ENCODE measurements around the gene NOVA2. TPM values are rescaled to one million over a fixed set of nuclear protein-coding genes. Genes with fewer than 3 reads are reported as not detected.

The NOVA2 gene
- polyA plus RNA-seq, 2 of the 4 experiments (the other 2 are of a cell fraction), result 0.06 to 0.30 TPM

DNA sequence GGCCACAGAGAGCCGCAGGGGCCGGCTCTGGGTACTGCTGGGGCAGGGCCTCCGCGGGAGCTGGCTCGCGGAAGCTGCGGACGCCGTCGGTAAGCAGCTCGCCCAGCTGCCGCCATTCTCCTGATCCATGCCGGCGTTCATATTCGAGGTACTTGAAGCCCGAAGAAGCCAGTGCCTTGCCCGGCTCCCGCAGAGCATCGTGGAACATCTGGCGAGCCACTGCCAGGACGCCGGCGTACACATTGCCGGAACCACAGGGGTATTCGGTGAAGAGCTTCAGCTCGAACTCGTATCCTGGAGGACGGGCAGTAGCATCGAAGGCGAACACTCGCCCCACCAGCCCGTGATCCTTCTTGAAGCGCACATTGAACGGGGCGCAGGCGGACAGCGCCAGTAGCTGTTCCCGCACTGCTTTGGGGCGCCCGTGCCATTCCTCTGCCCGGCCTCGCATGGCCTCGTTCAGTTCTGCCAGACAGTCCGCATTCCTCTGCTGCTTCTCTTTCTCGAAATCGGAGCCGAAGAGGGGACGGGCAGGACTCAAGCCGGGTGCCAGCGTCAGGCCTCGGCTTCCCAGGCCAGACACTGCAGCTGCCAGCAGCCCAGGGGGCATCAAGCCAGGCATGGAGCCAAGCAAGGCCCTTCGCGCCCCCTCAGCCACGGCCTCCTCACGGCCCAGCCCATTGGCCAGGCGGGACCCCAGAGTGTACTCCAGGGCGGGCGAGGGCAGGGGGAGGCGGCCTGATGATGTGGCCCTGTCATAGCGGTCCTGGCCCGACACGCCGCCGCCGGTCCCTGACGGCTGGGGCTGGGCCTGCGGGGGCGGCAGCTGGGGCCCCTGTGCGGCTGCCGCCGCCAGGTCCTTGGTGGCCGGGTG lies 88.7 kb downstream of the NOVA2 start:
- Histone ChIP-seq H3K4me1 (peaks cover 45% of the 10 kb centered on the region), H3K4me2 (peak overlapping the region; percentile 87), H3K9me3 (no peaks in the 10 kb centered on the region), H3K4me3 (peak overlapping the region; percentile 87), H3K27ac (peak overlapping the region; percentile 95 to 97)
- 86% methylated on average over 58 of the region's 72 CpGs for WGBS (ENCODE audit: missing lambda C conversion rate)
- ATAC-seq (no peak), FAIRE-seq (no peak), DNase-seq (ENCODE audit: low read depth in 1 of 2, low spot score in 1 of 2) (no peak)
- POLR2A ChIA-PET, result interaction anchor here (0.6 to 2.8 kb wide), 4 partner anchors 21 to 134 kb away, joined by 3 to 30 read pairs (median 4); partner anchors contain the start of genes FOXA3 and SYMPK
- TF ChIP-seq GATA3 (IDR thresholded peaks at IDR 0.05; ENCODE audit: borderline replicate concordance) (no peak), POLR2AphosphoS2 (conservative IDR thresholded peaks at IDR 0.05; ENCODE audit: low read length) (no peak), ELK1 (IDR thresholded peaks at IDR 0.05; ENCODE audit: low read depth, low read length) (no peak), FOXS1 (CRISPR knock-in tag; IDR thresholded peaks at IDR 0.05) (no peak), BCL3 (IDR thresholded peaks at IDR 0.05) (no peak), ESRRA (IDR thresholded peaks at IDR 0.05; ENCODE audit: borderline replicate concordance, low read length) (no peak), ZC3H11A (IDR thresholded peaks at IDR 0.05) (no peak), KDM5A (IDR thresholded peaks at IDR 0.05) (no peak), CHD4 (IDR thresholded peaks at IDR 0.05; ENCODE audit: borderline replicate concordance) (no peak), CBX2 (IDR thresholded peaks at IDR 0.05; ENCODE audit: borderline replicate concordance, low read depth) (no peak), TFCP2L1 (CRISPR knock-in tag; IDR thresholded peaks at IDR 0.05) (no peak), KDM1A (IDR thresholded peaks at IDR 0.05; ENCODE audit: low read depth) (no peak), SMC3 (IDR thresholded peaks at IDR 0.05) (no peak), ZFP36 (IDR thresholded peaks at IDR 0.05; ENCODE audit: borderline replicate concordance, partially characterized antibody) (no peak), MYC (IDR thresholded peaks at IDR 0.05; ENCODE audit: borderline replicate concordance, low read length) (no peak), MAZ (IDR thresholded peaks at IDR 0.05; ENCODE audit: borderline replicate concordance, low read depth, low read length) (no peak), PHF8 (IDR thresholded peaks at IDR 0.05; ENCODE audit: borderline replicate concordance, low read depth) (no peak)
- TF ChIP-seq, protein P1, sequence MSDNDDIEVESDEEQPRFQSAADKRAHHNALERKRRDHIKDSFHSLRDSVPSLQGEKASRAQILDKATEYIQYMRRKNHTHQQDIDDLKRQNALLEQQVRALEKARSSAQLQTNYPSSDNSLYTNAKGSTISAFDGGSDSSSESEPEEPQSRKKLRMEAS (IDR thresholded peaks at IDR 0.05), result no peak
- CTCF ChIA-PET, result interaction anchor here (0.6 to 12.8 kb wide), 18 partner anchors 9 to 551 kb away, joined by 3 to 315 read pairs (median 4); partner anchors contain the start of genes FOXA3, MYPOP, RSPH6A and SIX5

GRCh38 chr19:45883881-45884681 lies 89.6 kb downstream of the NOVA2 start:
- DNase-seq (ENCODE audit: low read depth in 1 of 2, low spot score in 1 of 2), result no peak
- Histone ChIP-seq H3K4me3 (peak overlapping the region; percentile 70; the same call in 2 of the 3 replicates), H3K27ac (peak overlapping the region; percentile 9 to 95; a peak in 4 of 6 replicates), H3K4me1 (peaks cover 45% of the 10 kb centered on the region), H3K9me3 (no peaks in the 10 kb centered on the region), H3K4me2 (peak overlapping the region; percentile 100)
- TF ChIP-seq, protein P2, sequence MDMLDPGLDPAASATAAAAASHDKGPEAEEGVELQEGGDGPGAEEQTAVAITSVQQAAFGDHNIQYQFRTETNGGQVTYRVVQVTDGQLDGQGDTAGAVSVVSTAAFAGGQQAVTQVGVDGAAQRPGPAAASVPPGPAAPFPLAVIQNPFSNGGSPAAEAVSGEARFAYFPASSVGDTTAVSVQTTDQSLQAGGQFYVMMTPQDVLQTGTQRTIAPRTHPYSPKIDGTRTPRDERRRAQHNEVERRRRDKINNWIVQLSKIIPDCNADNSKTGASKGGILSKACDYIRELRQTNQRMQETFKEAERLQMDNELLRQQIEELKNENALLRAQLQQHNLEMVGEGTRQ (IDR thresholded peaks at IDR 0.05), result no peak
- TF ChIP-seq SREBF2 (IDR thresholded peaks at IDR 0.05) (no peak), RARB (CRISPR knock-in tag; IDR thresholded peaks at IDR 0.05) (no peak), EHMT2 (IDR thresholded peaks at IDR 0.05; ENCODE audit: low read depth) (no peak), EP300 (IDR thresholded peaks at IDR 0.05) (no peak), BCL3 (IDR thresholded peaks at IDR 0.05) (no peak), MAFK (IDR thresholded peaks at IDR 0.05; ENCODE audit: partially characterized antibody) (no peak), ZFP36 (IDR thresholded peaks at IDR 0.05; ENCODE audit: borderline replicate concordance, partially characterized antibody) (no peak), SMC3 (IDR thresholded peaks at IDR 0.05) (no peak), CBX8 (IDR thresholded peaks at IDR 0.05) (no peak), CHD2 (IDR thresholded peaks at IDR 0.05; ENCODE audit: low read length, partially characterized antibody) (no peak), POLR2A (IDR thresholded peaks at IDR 0.05; ENCODE audit: low read length) (no peak), GATA3 (IDR thresholded peaks at IDR 0.05; ENCODE audit: borderline replicate concordance) (no peak), ZC3H11A (IDR thresholded peaks at IDR 0.05) (no peak)
- TF ChIP-seq, protein P1 (IDR thresholded peaks at IDR 0.05), result no peak
- no peak for FAIRE-seq
- WGBS (ENCODE audit: missing lambda C conversion rate), result 89% methylated on average over 39 of the region's 57 CpGs
- ATAC-seq, result no peak
- POLR2A ChIA-PET, result interaction anchor here (0.6 to 2.8 kb wide), 2 partner anchors 21 to 135 kb away, joined by 4 to 30 read pairs; partner anchors contain the start of genes FOXA3 and SYMPK
- CTCF ChIA-PET, result interaction anchor here (0.6 to 12.8 kb wide), 19 partner anchors 10 to 437 kb away, joined by 3 to 315 read pairs (median 12); partner anchors contain the start of genes FOXA3, MYPOP, RSPH6A and SIX5

Measured in A549 (cell line).